DOHH2 (cell line): Measurements from ENCODE around the gene ERN1.

Experiments used
- H3F3A ChIP-seq: fragments of 200-600 bp; sonication (generic), shearing (Covaris generic); 2 replicates; pipeline ENCODE4 v1.6.0; 2016; ENCODE audit warnings: antibody characterized with exemption, mild to moderate bottlenecking; ENCODE audit not compliant: control insufficient read depth, insufficient read depth
- H3K27ac ChIP-seq: fragments of 200-600 bp; sonication (generic); 2 replicates; pipeline ENCODE4 v1.5.1; 2014; ENCODE audit warnings: low read depth, mild to moderate bottlenecking, low read length, moderate library complexity
- H3K27me3 ChIP-seq: fragments of 200-600 bp; sonication (generic); 2 replicates; pipeline ENCODE4 v1.6.1; 2014; ENCODE audit warnings: mild to moderate bottlenecking, low read length, mixed read lengths; ENCODE audit not compliant: control insufficient read depth
- H3K36me3 ChIP-seq: fragments of 200-600 bp; sonication (generic); 2 replicates; pipeline ENCODE4 v1.6.1; 2014; ENCODE audit warnings: mild to moderate bottlenecking, low read length, moderate library complexity, mixed read lengths; ENCODE audit not compliant: control insufficient read depth
- H3K4me1 ChIP-seq: fragments of 200-600 bp; sonication (generic); 2 replicates; pipeline ENCODE4 v1.6.1; 2014; ENCODE audit warnings: mild to moderate bottlenecking, low read length, mixed read lengths; ENCODE audit not compliant: control insufficient read depth
- H3K4me2 ChIP-seq: fragments of 200-600 bp; sonication (generic); 2 replicates; pipeline ENCODE4 v1.6.0; 2014; ENCODE audit warnings: mild to moderate bottlenecking, low read length, moderate library complexity
- H3K4me3 ChIP-seq: fragments of 200-600 bp; sonication (generic); 2 replicates; pipeline ENCODE4 v1.5.1; 2014; ENCODE audit warnings: mild to moderate bottlenecking, low read length, mixed read lengths
- H3K79me2 ChIP-seq: fragments of 200-600 bp; sonication (generic); 2 replicates; pipeline ENCODE4 v1.6.1; 2014; ENCODE audit warnings: mild to moderate bottlenecking, low read length, mixed read lengths; ENCODE audit not compliant: control insufficient read depth
- H3K9me2 ChIP-seq: fragments of 200-600 bp; sonication (generic); replicated peaks from 2 replicates; pipeline ENCODE4 v1.6.1; 2014; ENCODE audit warnings: mild to moderate bottlenecking, low read length, mixed read lengths; ENCODE audit not compliant: control insufficient read depth
- H3K9me3 ChIP-seq: fragments of 200-600 bp; sonication (generic); 2 replicates; pipeline ENCODE4 v1.6.1; 2014; ENCODE audit warnings: antibody characterized with exemption, low read length, mixed read lengths; ENCODE audit not compliant: control insufficient read depth, insufficient read depth
- H4K20me1 ChIP-seq: fragments of 200-600 bp; sonication (generic); 2 replicates; pipeline ENCODE4 v1.6.0; 2014; ENCODE audit warnings: low read depth, mild to moderate bottlenecking, antibody characterized with exemption, low read length, moderate library complexity; ENCODE audit not compliant: control insufficient read depth, insufficient read depth
- EZH2phosphoT487 ChIP-seq: fragments of 200-600 bp; sonication (generic); IDR thresholded peaks from 2 replicates; pipeline ENCODE4 v1.6.1; 2017; ENCODE audit warnings: borderline replicate concordance, mild to moderate bottlenecking, antibody characterized with exemption, low read length, moderate library complexity, mixed read lengths
- TF ChIP-seq, protein P1 (sequence below): fragments of 200-600 bp; sonication (generic); IDR thresholded peaks from one replicate; pipeline ENCODE4 v1.5.1; 2014; ENCODE audit warnings: antibody characterized with exemption, mild to moderate bottlenecking, low read depth, low read length; ENCODE audit not compliant: poor library complexity, severe bottlenecking

ERN1 gene

DNA sequence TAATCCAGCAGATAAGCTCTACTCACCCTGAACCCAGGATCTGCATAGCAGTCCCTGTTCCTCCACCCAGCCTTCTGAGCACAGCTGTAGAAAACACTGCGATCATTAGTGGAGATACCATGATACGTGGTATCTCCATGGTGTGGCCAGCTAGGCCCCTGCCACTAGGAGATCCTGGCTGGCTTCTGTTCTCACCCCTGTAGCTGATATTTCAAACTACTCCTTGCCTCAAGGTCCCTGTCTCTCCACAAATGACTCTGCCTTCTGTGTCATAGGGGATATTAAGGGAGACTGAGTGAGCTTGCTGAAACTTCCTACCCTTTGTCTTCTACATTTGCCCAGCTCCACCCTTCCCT is 44.3 kb downstream of the ERN1 start:
- H3K4me1 ChIP-seq = peaks cover 12% of the 10 kb centered on the region
- H3K9me3 ChIP-seq = no peaks in the 10 kb centered on the region
- no peaks in the 10 kb centered on the region for H3F3A ChIP-seq
- H3K4me2 ChIP-seq = no peak overlapping the region
- TF ChIP-seq, protein P1, sequence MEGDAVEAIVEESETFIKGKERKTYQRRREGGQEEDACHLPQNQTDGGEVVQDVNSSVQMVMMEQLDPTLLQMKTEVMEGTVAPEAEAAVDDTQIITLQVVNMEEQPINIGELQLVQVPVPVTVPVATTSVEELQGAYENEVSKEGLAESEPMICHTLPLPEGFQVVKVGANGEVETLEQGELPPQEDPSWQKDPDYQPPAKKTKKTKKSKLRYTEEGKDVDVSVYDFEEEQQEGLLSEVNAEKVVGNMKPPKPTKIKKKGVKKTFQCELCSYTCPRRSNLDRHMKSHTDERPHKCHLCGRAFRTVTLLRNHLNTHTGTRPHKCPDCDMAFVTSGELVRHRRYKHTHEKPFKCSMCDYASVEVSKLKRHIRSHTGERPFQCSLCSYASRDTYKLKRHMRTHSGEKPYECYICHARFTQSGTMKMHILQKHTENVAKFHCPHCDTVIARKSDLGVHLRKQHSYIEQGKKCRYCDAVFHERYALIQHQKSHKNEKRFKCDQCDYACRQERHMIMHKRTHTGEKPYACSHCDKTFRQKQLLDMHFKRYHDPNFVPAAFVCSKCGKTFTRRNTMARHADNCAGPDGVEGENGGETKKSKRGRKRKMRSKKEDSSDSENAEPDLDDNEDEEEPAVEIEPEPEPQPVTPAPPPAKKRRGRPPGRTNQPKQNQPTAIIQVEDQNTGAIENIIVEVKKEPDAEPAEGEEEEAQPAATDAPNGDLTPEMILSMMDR = no peak
- no peak for TF ChIP-seq EZH2phosphoT487
- H3K9me2 ChIP-seq = no peaks in the 10 kb centered on the region
- H3K27ac ChIP-seq = no peak overlapping the region
- H4K20me1 ChIP-seq = no peaks in the 10 kb centered on the region
- H3K79me2 ChIP-seq = no peaks in the 10 kb centered on the region
- H3K27me3 ChIP-seq = peaks cover 15% of the 10 kb centered on the region
- no peaks in the 10 kb centered on the region for H3K36me3 ChIP-seq
- no peak overlapping the region for H3K4me3 ChIP-seq

DNA sequence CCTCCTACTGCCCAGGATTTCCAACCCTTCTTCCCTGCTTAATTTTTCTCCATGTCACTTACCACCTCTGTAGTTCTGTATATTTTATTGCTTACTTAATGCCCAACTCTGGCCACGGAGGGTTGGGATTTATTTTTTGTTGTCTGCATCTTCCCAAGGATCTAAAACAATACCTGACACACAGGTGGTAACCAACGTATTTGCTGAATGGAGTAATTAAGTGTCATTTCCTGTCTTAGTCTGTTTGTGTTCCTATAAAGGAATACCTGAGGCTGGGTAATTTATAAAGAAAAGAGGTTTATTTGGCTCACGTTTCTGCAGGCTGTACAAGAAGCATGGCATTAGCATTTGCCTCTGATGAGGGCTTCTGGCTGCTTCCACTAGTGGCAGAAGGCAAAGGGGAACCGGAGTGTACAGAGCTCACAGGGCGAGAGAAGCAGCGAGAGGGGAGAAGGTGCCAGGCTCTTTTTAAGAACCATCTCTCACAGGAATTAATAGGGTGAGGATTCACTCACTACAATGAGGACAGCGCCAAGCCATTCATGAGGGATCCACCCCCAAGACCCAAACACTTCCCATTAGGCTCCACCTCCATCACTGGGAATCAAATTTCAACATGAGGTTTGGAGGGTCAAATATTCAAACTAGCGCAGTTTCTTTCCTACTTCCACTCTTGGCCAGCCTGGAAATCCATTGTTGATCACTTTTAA is 44.8 kb downstream of the ERN1 start:
- Histone ChIP-seq H3K4me1 (peaks cover 12% of the 10 kb centered on the region), H4K20me1 (no peaks in the 10 kb centered on the region), H3K27me3 (peaks cover 18% of the 10 kb centered on the region), H3K9me3 (no peaks in the 10 kb centered on the region), H3K4me3 (no peak overlapping the region), H3F3A (no peaks in the 10 kb centered on the region), H3K36me3 (no peaks in the 10 kb centered on the region), H3K9me2 (no peaks in the 10 kb centered on the region), H3K27ac (no peak overlapping the region), H3K4me2 (no peak overlapping the region), H3K79me2 (no peaks in the 10 kb centered on the region)
- TF ChIP-seq, protein P1 = no peak

DNA sequence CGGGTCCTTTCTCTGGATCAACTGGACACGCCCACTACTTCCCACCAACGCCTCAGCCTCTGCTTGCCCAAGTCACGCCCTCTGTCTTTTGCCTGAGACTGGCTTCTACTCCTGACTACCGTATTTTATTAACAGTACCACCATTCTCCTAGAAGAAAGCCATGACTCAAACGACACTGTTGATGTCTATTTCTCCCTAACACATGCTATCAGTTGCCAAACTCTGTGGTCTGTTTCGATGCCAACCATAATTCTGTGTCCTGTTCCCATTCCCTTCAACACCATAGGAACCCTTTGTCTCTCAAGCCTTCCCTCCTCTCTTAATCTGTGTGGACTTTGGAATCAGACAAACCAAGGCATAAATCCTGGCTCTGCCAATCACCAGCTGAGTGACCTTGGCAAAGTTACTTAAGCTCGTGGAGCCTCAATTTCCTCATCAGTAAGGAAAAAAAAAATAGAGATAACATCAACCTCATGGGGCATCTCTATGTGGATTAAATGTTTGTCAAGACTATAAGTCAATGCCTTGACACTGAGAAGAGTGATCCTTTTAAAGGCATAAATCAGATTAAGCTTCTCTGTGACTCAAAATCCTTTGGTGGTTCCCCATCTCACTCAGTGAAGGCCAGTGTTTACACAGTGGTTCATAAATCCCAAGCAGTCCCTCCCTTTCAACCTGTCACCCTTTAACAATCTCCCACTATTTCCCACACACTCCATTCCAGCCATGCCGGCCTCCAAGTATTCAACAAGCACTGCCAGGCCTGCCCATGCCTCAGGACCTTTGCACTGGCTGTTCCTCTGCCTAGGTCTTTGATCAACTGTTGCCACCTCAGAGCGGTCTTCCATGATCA is 45.6 kb downstream of the ERN1 start:
- Histone ChIP-seq H3K4me2 (no peak overlapping the region), H3K27me3 (peaks cover 18% of the 10 kb centered on the region), H3K9me3 (no peaks in the 10 kb centered on the region), H3K36me3 (no peaks in the 10 kb centered on the region), H3K9me2 (no peaks in the 10 kb centered on the region), H3K4me1 (peaks cover 12% of the 10 kb centered on the region), H3K79me2 (no peaks in the 10 kb centered on the region), H3F3A (no peaks in the 10 kb centered on the region), H3K27ac (no peak overlapping the region), H4K20me1 (no peaks in the 10 kb centered on the region), H3K4me3 (no peak overlapping the region)
- TF ChIP-seq EZH2phosphoT487 = no peak
- TF ChIP-seq, protein P1 = no peak
